GM12872 (cell line): ENCODE measurements around the gene RASL11B.

Experiments used
- CTCF ChIP-seq: IDR thresholded peaks from 3 replicates; pipeline ENCODE4 v1.5.1; 2011; ENCODE audit warnings: low read depth, mild to moderate bottlenecking, low read length, moderate library complexity; ENCODE audit not compliant: insufficient read depth

The RASL11B gene

GRCh38 chr4:52860361-52860760 is 1.8 kb upstream of the RASL11B start:
- no peak for TF ChIP-seq CTCF

- no peak for TF ChIP-seq CTCF
Observed at GRCh38 chr4:52861171-52861823, 820 bp upstream of the RASL11B start.

- no peak for TF ChIP-seq CTCF
Observed at GRCh38 chr4:52862639-52863161, 583 bp downstream of the RASL11B start.

GRCh38 chr4:52863324-52863723 is 1.2 kb downstream of the RASL11B start:
- TF ChIP-seq CTCF = no peak

DNA sequence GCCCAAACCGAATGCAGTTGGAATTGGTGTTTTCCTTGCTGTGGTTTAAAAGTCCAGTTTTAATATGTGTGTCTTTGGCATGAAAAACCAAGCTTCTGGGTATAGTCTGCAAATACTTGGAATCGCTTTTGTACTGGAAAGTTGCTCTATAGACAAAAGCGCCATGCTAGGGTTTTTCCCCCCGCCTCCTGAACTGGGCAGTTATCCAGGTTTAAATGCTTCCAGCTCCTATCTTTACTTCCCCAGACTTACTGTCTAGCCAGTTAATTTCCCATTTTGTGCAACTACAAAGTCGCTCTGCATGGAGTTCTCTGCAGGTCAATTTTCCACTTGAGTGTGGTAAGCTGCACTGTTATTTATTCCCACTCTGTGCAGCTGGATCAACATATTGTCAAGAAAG is 2.7 kb downstream of the RASL11B start:
- TF ChIP-seq CTCF = no peak

GRCh38 chr4:52865300-52865699 is 3.2 kb downstream of the RASL11B start:
- no peak for TF ChIP-seq CTCF

DNA sequence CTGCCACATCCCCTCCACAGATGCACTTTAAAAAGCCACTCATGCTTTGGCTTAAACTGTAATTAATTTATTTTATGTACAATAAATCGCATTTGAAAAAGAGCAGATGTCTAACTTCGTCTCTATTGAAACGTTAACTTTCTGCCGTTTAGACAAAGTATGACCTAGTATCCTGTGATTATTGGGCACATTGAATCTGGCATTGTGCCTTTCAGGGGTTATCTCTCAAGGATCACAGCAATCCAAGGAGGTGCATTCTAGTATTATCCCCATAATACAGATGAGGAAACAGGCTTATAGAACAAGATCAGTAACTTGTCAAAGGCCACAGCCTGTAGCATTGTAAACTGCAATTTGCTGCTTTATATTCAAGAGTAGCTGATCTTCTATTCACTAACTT is 4.6 kb downstream of the RASL11B start:
- TF ChIP-seq CTCF = no peak

DNA sequence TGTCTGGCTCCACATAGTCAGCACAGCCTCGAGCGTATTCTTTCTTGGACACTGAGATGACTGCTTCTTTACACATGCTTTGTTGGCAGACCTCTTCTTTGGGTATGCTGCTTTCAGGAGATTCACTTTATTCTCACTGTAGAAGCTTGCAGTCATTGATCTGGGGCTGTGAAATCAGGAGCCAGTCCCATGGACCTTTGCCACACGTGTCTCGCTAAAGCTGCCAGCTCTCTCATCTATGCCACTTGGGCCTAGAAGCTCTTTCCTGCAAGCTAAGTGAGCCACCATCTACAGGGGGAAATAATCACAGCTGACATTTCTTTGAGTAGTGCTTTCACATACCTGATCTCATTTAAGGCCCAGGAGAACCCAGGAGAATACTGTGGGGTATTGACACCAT is 5.0 kb downstream of the RASL11B start:
- no peak for TF ChIP-seq CTCF
